GM21529 (cell line): ENCODE data around the gene MYCBP.
"Not testable (repeated sequence)": the region's sequence is repeated elsewhere in the genome, so short reads cannot be mapped to it uniquely, and the experiment has no call there.

Source experiments
- ATAC-seq: cut with Tn5 transposase; IDR thresholded peaks from one replicate; pipeline ENCODE4 v1.9.1; 2021; ENCODE audit not compliant: unreplicated experiment

Gene MYCBP, protein sequence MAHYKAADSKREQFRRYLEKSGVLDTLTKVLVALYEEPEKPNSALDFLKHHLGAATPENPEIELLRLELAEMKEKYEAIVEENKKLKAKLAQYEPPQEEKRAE

DNA sequence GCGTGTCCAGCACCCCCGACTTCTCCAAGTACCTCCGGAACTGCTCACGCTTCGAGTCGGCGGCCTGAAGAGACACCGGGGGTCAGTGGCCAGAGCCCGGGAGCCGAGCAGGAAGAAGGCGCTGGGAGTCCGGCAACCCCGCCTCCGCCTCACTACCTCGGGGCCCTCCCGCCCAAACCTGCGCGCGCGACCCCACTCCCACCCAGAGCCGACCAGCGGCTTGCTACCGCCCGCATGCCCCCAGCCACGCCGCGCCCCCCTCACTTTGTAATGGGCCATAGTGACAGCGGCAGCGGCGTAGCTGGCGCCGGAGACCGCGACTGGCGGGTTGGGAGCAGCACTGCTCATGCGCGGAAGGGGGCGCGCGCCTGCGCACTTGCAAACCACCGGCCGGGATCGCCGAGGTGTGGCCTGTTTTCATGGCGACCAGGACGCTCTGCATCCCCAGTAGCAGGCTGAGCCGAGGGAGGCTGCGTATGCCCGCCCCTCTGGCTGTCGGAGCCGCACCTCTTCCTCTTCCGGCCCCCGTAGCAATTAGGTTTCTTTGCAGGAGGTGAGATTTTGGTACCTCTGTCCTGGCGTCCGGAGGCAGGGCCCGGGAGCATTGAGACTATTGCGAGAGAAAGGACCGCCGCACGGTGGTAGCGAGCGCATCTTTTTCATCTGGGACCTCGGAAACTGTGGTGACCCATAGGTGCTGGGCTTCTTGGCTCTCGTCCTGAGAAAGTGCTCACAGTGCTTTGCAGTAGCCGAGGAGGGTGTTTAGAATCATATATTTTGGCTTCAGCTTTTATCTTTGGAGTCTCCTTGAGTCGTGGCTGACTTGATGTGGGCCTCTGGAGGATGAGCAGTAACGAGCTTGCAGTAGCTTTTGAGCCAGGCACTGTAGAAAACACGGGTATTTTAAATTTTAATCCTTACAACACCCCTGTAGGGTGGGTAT is at the start of gene MYCBP:
MYCBP (minus strand) TSS at position 322 of the 943 bp plus-strand sequence; CDS start at position 279, 43 bp downstream.
- ATAC-seq, result peak; percentile 97

DNA sequence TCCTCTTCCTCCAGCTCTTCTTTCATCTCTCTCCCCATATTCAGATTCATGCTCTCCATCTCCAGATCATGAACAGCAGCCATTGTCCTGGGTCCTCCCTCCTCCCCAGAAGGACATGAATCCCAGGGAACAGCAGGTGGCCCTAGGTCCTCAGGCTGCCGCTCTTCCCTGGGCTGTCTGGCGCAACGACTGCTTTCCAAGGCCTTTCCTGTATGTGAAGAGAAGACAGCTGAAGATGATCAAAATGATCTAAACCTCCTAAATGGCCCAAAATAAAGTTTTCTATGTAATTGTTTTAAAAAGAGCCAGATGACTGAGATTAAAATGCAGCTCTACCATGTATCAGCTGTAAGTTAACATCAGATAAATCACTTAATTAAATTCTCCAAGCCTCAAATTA is 46.0 kb upstream of the MYCBP start:
- ATAC-seq, result no peak

DNA sequence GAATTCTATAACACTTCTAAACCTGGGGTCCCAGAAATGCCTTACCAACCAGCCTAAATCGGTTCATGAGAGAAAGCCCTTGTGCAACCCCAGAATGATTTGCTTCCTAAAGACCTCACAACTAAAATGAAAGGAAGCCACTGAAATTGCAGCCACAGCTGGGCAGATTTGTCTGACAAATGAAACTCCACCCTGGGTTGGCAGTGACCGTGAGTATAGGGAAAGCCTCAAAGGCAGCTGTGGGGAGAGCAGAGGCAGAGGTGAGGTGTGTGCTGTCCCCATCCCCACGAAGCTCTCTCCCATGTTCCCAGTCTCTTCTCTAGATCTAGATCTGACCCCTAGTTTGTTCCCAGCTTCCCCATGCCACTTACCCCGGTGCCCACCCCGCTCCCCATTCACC is 45.4 kb upstream of the MYCBP start:
- ATAC-seq, result no peak

DNA sequence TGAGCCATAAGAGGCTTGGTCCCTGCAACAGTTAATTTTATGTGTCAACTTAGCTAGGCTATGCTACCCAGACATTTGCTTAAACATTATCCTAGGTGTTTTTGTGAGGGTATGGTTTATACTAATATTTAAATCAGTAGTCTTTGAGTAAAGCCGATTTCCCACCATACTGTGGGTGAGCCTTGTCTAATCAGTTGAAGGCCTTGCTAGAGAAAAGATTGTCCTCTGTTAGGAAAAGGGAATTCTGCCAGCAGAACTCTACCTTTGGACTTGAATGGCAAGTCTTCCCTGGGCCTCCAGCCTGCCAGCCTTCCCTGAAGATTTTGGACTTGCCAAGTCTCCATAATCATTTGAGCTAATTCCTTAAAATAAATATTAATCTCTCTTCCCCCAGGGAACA is 44.6 kb upstream of the MYCBP start:
- ATAC-seq, result no peak

DNA sequence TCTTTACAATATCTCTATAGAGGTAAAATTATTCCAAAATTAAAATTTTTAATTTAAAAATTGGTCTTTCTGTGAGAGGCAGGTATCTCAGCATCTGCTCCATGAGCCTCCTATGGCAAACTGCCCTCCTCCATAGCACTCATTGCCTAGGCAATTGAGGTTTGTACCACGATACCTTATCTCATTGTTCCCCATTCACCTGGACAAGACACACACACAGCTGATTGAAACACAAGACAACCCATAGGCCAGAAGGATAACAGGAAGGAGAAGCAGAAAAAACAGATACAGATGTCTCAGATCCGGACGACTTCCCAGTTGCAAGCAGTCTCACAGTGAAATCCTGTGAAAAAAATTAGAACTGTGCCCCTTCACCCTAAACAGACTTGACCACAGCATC is 44.2 kb upstream of the MYCBP start:
- no peak for ATAC-seq

DNA sequence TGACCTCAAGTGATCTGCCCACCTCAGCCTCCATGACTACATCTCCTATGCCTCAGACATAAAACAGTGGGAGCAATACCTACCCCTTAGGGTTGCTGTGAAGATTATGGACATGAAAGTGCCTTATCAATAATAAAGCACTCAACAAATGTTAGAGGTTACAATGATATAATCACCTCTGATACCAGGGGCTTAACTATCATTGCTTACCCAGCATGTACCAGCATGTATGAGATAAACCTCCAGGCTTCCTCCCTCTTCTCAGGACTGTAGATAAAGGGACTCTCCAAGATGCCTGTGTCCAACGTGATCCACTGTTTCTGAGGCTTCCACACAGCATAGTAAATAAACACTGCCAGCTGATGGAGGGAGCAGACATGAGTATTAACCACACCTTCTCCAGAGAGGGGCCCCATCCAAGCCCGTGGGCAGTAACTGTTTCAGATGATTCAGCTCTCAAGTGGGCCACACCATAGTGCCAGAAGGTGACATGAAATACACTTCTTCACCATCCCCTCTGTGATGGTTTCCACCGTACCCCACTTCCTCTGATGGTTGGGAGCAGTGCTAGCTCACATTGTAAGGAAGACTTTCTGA is 42.3 kb upstream of the MYCBP start:
- no peak for ATAC-seq

DNA sequence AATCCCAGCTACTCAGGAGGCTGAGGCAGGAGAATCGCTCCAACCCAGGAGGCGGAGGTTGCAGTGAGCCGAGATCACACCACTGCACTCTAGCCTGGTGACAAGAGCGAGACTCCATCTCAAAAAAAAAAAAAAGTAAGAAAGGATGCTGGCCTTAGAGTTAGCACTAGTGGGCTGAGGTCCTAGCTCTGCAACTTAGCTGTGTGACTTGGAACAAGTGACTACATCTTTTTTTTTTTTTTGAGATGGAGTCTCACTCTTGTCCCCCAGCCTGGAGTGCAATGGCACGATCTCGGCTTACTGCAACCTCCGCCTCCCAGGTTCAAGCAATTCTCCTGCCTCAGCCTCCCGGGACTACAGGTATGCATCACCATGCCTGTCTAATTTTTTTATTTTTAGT is 41.8 kb upstream of the MYCBP start:
- not testable (repeated sequence) for ATAC-seq

DNA sequence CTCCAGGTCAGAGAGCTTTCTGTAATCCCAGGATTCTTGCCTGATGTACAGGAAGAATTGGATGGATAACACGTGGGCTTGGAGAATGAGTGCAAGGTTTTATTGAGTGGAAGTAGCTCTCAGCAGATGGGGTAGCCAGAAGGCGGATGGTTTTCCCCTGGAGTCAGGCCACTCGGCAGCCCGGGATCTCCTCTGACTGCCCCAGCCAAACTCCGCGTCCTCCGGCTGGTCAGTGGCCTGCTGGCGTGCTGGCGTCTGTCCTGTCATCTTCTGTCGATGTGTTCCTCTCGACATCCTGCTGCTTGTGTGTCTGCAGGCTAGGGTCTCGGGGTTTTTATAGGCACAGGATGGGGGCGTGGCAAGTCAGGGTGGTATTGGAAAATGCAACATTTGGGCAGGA is 35.7 kb upstream of the MYCBP start:
- ATAC-seq, result no peak

DNA sequence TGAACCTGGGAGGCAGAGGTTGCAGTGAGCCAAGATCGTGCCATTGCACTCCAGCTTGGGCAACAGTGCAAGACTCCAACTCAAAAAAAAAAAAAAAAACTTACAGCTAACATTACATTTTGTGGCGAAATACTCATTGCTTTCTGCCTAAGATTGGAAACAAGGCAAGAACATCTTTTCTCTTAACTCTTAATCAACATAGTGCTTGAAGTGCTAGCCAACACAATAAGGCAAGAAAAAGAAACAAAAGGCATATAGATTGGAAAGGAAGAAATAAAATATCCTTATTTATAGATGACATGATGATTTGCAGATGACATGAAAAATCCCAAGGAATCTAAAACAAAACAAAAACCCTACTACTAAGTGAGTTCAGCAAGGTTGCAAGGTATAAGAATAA is 32.8 kb upstream of the MYCBP start:
- no peak for ATAC-seq

DNA sequence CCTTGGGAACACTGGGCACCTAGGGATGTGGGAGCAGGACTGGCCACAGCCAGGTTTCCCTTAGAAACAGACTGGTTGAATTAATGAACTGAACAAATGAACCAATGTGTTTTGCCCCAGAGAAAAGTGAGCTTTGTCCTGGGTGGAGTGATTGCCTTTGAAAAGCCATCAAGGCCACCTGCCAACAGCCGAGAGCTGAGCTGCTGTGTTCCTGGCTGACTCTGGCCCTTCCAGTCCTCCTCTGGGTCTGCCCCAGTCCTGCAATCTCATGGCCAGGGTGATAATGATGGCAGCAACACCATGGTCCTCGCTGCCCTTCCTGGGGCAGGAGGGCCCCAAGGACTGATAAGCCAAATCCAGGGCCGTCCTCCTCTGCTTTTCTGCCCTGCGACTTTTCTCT is 26.4 kb upstream of the MYCBP start:
- ATAC-seq, result no peak

DNA sequence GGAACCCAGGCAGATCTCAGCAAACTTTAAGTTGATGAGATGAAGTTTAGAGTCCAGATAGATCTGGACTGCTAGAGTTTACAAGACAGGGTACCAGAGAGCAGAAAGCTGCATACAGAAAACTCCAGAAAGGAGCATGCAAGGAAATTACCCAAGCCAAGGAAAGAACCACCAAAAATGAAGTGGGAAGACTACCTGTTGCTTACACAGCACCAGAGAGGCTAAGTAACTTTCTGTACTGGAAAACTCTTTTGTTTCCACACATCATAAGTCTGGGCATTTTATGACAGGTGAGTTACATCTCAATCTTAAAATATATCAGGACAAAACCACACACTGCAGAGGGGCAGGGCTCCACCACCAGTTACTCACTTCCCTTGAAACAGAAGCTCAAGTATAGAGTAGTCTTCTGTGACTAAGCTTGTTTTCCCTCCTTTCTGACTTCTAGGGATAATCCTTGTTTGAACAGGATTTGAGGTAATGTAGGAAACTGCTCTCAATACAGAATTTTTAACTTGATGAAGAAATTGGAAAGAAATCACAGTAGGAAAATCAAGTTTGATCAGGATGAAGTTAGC is 25.6 kb upstream of the MYCBP start:
- no peak for ATAC-seq

DNA sequence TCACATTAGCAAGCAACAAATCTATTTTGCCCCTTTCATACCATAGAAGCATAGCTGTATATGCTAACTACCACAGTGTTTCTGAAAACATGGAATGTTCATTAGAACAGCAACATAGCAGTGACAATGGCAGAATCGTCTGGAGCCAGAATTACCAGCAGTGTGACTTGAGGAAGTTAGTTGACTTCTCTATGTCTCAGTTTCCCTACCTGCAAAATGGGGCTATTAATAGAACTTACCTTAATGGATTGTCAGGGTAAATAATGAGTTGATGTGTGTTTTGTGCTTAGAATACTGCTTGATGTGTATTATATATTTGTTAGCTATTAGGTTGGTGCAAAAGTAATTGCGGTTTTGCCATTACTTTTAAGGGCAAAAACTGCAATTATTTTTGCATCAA is 23.0 kb upstream of the MYCBP start:
- no peak for ATAC-seq

DNA sequence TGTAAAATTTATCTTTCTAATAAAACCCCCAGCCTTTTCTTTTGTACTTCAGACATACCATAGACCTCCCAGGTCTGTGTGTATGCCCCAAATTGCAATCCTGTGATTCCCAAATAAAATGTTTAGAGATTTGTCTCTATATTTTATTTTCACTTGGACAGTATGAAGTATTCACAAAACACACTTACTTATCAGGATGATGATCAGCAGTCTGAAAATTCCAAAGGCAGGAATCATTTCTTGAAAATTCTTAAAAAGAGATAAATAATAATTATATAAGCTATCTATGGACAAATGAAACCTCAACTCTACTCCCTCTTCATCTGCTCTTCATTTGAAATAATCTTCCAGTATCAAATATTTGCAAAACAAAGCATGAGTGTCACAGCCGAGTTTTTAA is 19.8 kb upstream of the MYCBP start:
- ATAC-seq, result no peak

DNA sequence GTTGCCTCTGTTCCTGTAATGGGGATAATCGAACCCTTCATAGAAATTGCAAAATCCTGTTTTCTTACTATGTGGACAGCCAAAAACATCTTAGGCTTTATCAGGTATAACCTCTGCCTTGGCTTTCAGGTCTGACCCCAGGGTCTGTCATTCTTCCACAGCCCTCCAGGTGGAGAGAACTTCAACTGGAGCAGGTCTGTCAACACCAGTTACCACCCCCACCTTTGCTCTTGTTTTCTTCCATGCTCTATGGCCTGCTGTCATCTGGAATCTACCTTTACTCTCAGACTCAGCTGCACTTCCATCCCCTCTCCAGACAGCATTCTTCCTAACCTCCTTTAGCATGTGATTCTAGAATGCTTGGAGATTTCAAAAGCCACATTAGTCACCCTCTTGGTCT is 18.6 kb upstream of the MYCBP start:
- ATAC-seq, result no peak

DNA sequence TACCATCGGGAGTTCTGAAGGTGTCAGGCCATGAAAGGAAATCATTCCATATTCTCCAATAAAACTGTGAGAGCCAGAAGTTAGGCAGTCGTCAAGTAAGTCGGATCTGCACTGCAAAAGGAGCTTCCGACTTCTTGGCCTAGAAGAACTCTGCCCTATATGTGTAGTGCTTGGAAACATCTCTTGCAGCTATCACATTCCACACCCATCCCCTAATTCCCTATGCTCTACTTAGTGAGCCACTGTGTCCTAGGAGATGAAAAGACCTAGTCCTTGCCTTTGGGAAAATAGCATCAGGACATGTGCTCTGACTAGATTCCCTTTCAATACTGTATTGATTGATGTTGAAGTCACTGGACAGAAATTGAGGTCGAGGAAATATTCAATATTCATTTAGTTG is 16.4 kb upstream of the MYCBP start:
- ATAC-seq, result no peak

DNA sequence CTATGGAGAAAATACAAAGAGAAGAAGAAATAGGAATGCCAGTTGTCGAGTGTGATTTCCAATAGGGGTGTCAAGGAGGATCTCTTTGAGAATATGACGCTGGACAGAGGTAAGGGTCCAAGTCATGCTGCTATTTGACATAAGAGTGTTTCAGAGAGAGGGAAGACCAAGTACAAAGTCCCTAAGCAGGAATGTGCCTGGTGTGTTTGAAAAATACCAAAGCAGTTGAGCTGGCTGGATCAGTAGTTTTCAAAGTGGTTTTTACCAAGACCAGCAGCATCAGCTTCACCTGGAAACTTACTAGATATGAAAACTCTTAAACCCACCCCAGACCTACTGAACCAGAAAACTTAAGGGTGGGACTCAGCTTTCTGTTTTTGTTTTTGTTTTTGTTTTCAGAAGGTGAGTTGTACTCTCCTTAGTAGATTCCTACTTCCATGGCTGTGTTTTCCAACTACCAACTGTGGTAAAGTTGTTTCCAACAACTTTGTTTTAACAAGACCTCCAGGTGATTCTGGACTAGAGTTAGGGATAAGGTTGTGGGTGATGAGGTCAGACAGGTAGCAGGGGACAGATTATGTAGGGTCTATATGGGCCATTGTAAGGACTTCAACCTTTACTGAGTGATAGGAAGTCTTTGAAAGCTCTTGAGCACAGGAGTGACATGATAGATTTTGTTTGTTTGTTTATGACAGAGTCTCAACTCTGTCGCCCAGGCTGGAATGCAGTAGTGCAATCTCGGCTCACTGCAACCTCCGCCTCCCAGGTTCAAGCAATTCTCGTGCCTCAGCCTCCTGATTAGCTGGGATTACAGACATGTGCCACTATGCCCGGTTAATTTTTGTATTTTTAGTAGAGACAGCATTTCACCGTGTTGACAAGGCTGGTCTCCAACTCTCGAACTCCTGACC is 15.5 kb upstream of the MYCBP start:
- no peak for ATAC-seq

DNA sequence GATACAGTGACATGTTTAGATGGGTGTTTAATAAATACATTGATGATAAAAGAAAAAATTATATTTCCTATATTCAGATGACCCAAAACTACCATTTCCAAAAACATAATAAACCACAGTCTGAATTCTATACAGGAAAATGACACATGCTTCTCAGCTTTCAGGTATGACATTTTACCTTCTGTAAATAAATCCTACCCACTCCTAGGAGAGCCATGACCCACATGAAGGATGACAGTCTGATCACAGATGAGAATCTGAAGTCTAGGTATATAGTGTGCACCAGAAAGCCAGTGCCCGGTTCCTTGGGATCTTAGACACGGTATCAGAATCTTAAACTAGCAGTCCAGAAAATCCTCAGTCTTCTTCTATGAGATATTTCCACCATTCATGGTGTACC is 11.9 kb upstream of the MYCBP start:
- no peak for ATAC-seq

DNA sequence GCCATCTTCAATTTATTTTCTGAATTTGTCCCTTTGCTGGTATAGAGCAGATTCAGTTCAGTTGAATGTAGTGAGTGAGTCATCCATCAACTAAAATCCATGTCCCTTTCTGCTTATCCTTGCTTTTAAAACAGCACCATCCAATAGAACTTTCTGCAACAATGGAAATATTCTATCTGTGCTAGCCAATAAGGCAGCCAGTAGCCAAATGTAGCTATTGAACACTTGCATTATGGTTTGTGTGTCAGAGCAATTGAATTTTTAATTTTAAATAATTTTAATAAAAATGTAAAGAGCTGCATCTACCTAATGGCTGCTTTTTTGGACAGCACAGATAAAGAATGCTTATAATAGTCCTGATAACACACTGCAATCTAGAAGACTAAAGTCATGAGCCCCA is 8.3 kb upstream of the MYCBP start, which contains the start of gene GJA9:
GJA9 (minus strand) TSS at position 101 of the 400 bp plus-strand sequence. CDS start 5,489 bp downstream, outside the sequence.
- ATAC-seq, result no peak

DNA sequence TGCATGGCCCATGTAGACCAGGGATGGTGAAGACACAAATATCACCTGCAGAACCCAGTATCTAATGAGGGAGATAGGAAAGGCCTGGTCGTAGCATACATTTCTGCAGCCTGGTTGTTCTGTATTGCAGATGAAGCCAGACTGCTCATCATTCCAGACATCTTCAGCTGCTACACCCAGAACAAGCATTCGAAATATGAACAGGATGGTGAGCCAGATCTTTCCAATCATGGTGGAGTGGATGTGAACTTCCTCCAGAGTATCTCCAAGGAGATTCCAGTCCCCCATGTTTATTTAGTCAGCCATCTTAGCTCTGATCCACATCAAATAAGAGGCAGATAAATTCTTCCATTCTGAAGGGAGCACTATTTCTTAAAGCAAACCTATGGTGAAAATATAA is 2.7 kb upstream of the MYCBP start:
- no peak for ATAC-seq

DNA sequence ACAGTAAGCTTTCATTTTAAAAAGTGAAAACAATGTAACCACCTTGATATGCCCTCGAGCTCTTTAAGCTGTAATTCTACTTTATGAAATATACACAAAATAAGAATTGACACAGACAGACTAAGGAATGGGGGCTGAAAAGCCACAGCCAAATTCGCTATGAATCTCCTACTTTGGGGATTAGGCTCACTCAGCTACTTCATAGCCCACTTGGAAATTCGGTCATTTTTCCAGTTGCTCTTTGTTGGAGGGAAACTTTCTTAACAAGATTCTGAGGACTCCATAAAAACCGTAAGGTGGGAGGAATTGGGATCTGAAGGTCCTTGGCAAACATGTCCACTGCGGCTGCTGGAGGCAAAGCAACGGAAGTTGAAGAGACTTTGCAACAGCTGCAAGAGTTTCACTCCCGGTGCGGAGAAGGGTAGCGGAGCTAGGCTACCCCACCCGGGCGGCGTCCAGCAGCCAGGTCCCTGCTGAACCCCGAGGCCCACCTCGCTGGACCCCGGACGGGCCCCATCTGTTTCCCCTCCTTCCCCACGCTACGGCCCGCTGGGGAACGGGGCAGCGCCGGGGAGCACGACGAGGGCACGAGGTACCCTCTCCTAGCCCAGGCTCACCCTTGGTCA is 634 bp downstream of the MYCBP start:
- ATAC-seq, result peak; percentile 27
